NCI-H510A (cell line): Measurements from ENCODE around the gene EVC.

Source experiments
- DNase-seq: peaks from one replicate; lab custom pipeline; 2025; lab: John Stamatoyannopoulos, UW

EVC gene

GRCh38 chr4:5757091-5757490 lies 46.1 kb downstream of the EVC start:
- DNase-seq = no peak

DNA sequence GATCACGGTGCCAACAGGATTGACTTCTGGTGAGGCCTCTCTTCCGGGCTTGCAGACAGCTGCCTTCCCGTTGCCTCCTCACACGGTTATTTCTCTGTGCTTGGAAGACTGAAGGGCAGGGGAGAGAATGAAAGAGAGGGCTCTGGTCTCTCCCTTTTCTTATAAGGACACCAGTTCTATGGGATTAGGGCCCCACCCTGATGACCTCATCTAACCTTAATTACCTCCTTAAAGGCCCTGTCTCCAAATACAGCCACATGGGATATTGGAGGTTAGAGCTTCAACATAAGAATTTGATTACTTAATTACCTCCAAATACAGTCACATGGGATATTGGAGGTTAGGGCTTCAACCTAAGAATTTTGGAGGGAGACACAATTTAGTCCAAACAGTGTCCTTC lies 46.5 kb downstream of the EVC start:
- DNase-seq = no peak

GRCh38 chr4:5757954-5758353 lies 47.0 kb downstream of the EVC start:
- no peak for DNase-seq

DNA sequence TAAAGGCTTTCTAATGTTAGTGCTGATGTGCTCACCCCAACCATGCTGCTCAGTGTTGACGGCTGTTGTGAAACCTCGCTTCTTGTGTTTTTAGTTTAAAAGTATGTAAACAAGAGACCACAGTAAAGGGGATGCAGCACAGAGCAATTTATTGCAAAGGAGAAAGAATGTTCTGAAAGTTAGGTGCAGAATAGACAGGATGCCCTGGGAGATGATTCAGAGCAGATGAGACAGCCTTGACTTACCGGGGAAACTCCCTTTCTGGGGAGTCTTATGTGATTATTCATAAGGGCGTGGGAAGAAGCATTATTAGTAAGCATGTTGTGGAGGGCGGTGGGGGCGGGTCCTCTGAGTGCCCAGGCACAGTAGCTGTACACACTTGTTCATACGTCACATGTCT lies 47.7 kb downstream of the EVC start:
- no peak for DNase-seq

- no peak for DNase-seq
Measured at GRCh38 chr4:5759236-5760075, 48.5 kb downstream of the EVC start.

DNA sequence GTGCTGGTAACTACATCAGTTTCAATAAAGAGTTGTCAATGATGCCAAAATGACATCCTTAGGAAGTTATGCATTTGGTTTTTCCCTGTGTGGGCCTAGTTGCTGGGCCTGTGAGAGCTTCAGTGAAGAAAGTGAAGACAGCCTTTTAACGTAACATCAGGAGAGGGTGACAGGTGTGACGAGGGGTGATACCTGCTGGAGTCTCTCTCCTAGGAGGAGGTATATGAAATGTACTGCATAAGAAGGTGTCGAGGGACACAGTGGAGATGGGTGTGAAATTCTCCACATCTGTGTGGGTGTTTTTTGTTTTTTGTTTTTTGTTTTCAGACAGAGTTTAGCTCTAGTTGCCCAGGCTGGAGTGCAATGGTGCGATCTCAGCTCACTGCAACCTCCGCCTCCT lies 49.2 kb downstream of the EVC start:
- no peak for DNase-seq

DNA sequence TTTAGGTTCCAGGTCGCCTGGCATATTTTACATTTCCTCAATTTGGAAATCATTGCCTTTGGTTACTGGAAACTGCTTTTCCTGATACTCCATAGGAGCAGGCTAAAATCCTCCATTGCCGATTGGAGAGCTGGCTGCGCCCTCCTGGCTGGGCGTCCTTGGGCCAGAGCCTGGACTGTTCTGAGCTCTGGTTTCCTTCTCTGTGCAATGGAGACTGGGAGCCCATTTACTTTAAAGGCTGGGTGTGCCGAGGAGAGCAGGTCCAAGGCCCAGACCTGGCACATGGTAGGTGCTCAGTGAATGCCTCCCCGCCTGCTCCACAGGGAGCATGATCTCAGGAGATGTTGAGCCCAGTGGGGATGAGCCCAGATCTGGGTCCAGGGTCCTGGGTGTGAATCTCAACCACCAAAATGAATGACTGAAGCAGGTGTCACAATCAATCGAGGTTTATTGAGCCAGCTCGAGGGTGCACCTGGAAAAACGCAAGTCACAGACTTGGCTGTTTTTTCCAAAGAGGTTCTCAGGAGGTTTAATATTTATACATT lies 50.0 kb downstream of the EVC start:
- no peak for DNase-seq

DNA sequence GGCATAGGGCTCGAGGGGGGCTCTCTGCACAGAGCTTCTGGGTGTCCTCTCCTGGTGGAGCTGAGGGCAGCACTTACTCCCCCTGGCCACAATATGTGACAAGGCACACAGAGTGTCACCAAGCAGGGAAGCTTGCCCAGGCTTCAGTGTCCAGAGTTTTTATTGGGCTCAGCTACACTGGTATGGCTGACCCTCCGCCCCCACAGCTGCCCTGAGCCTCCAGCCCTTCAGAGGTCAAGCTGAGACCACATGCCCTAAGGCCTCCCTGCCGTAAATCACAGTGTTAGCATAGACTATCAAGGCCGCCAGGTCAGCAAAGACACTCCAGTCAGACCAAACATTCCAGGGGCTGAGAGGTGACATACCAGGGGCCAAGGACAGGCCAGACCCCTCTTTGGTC lies 59.0 kb downstream of the EVC start:
- no peak for DNase-seq

DNA sequence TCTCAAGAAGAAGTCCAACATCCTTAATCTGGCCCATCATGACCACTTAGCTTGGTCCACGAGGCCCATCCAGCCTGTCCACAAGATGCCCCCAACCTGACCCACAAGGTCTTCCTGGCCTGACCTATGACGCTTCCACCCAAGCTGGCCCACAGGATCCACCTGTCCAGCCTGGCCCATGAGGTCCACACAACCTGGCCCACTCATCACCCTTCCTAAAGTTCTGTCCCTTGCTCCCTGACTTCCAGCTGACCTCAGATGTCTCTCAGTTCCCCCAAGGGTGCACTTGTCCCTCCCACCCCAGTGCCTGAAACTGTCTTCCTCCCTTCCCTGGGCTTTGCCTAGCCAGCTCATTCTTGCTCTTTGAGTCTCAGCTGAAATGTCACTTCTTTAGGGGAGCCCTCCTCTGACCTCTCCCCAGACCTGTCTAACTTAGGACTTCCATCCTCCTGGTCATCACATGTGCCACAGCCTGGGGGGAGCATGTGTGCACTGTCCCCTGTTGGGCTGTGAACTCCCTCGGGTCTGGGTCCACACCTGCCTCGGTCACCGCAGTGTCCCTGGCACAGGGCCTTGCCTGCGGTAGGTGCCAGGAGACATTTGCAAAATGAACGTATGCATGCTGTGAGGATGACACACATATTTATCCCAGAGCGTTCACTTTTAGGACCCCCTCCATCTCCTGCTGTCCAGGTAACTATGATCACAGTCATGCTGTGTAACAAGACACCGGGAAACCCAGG lies 61.7 kb downstream of the EVC start:
- no peak for DNase-seq

DNA sequence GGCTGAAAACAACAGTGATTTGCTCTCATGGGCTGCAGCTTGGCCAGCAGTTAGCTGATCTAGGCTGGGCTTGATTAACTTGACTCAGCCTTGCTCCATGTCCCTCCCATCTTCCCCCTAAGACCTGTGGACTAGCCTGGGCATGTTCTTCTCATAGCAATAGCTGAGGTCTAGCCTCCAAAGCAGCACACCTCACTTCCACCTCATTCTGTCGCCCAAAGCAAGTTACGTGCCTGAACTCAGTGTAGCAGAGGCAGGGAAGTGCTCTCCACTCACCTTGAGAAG lies 62.2 kb downstream of the EVC start:
- no peak for DNase-seq

GRCh38 chr4:5774416-5775036 lies 63.5 kb downstream of the EVC start:
- DNase-seq = no peak

DNA sequence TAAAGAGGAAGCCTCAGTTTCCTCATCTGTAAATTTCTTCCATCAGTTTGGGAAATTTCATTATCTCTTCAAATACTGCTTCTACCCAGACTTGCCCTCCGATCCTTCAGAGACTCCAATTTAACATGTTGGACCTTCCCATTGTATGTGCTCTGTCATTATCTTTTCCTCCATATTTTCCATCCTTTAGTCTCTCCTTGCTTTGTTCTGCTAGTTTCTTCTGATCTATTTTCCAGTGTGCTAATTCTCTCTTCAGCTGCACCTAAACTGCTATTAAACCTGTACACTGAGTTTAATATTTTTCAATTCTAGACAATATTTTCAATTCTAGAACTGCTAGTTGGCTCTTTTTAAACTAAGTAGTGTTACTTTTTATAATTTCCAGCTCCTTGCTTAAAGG lies 65.5 kb downstream of the EVC start:
- DNase-seq = no peak

GRCh38 chr4:5780831-5781480 lies 70.0 kb downstream of the EVC start:
- DNase-seq = no peak

DNA sequence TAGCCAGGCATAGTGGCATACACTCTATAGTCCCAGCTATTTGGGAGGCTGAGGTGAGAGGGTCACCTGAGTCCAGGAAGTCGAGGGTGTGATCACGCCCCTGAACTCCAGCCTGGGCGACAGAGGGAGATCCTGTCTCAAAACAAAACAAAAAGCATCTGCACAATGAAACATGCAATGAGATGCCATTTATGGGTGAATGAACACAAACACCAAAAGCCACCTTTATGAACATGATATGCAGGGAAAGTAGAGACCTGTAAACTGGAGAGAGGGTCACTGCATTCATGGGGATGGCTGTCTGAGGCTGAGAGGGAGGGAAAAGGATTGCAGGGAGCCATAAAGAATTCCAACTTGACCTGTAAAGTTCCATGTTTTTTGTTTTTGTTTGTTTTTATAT lies 70.7 kb downstream of the EVC start:
- DNase-seq = no peak

- DNase-seq = no peak
Measured at GRCh38 chr4:5782829-5783476, 72.0 kb downstream of the EVC start.

GRCh38 chr4:5783486-5783885 lies 72.5 kb downstream of the EVC start:
- no peak for DNase-seq

GRCh38 chr4:5784021-5784420 lies 73.0 kb downstream of the EVC start:
- DNase-seq = no peak

GRCh38 chr4:5784960-5785611 lies 74.1 kb downstream of the EVC start:
- no peak for DNase-seq

DNA sequence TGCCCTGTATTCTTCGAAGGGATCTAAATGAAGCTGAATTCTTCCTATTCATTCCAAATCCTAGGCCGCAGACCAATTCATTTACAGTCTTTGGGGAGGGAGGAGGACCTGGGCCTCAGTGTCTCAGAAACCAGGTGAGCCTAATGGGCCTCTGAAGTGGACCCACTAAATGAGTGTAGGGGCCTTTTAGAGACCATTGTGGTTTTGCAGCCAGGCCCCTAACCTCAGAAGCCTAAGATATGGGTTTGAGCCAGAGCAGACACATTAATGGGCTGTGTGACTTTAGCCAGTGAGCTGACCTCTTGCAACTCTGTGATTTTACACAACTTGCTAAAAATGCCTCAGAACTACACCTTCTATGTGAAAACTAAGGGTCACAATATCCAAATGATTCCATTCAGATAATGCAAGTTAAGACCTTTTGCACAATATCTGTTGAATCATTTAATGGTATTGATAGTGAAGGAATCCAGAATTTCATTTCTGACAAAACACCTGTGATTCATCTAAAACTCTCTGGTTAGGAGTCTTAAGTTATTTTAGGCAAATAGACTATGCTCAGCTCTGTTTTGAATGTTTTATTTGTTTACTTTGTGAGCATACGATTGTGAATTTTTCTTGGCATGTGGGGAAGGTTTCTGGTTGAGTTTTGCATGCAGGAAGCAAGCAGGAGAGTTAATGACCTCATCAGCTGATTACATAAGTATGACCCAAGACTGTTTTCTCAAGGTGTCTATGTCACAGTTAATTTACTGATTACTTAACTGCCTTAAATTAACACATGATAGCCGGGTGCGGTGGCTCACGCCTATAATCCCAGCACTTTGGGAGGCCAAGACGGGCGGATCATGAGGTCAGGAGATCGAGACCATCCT lies 75.0 kb downstream of the EVC start:
- DNase-seq = no peak

DNA sequence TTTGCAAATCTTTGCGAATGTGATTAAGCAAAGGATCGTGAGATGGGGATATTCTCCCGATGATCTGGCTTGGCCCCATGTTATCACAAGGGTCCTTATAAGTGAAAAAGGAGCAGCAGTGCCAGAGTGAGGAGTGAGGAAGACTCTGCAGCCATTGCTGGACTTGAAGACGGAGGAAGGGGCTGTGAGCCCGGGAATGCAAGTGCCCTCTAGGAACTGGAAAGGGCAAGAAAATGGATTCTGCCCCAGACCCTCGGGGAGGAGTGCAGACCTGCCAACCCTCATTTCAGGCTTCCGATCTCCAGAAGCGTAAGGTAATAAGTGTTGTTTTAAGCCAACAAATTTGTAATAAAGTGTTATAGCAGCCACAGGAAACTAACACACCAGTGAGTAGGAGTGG lies 76.3 kb downstream of the EVC start:
- DNase-seq = no peak

DNA sequence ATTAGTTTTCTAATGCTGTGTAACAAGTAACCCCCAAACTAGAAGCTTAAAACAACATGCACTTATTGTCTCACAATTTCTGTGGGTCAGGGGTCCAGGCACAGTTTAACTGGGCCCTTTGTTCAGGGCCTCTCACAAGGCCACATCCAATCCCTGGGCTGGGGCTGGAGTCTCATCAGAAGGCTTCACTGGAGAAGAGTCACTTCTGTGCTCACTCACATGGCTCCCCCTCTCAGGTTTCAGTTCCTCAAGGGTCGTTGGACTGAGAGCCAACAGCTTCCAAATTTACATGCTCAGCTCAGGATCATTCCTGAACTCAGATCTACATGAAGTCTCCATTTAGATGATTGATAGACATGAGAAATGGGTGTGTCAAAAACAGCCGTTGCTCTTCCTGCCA lies 77.1 kb downstream of the EVC start:
- no peak for DNase-seq
